ENCODE data around the gene CDH11. TPM values are rescaled to one million over a fixed set of nuclear protein-coding genes. Genes with fewer than 3 reads are reported as not detected.

Gene CDH11
- total RNA-seq, 1 experiment from 2014 or later = 0.64 TPM

DNA sequence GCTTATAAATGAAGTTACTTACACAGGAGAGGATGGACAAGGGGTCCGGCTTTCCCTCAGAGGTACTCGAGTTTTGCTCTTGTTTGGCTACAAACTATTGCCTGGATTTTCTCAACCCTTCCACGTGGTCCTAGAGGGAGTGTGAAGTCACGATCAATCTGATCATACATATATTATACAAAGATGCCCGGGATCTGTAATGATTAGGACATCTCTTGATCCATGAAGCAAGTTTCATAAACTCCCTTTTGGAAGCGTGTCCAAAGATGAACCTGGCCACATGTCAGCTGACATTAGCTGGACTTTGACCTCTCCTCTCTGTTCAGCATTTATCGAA, 2.3 kb upstream of the CDH11 start:
- POLR2A ChIA-PET = no interaction called here
- DNase-seq (ENCODE audit: low read depth, low spot score) = no peak
- ATAC-seq = no peak
- H3K27ac ChIP-seq (ENCODE audit: low read length) = no peak overlapping the region
- in situ Hi-C loops (cut with HindIII; ENCODE audit: low pct_unique_long_range_greater_than_20kb, low sequenced_read_pairs) (no loop called here), intact Hi-C loops (cut with micrococcal nuclease; ENCODE audit: unreplicated experiment) (no loop called here)
- H3K4me1 ChIP-seq (ENCODE audit: control insufficient read depth, insufficient read depth, low read length) = 0 out of 2 replicates have a peak, but pooled peaks cover 3% of the 10 kb centered on the region
- H3K36me3 ChIP-seq (ENCODE audit: control insufficient read depth, insufficient read depth, low read length) = no peaks in the 10 kb centered on the region
- TF ChIP-seq TCF7L2 (IDR thresholded peaks at IDR 0.05; ENCODE audit: low read depth, low read length) (no peak), REST (IDR thresholded peaks at IDR 0.05; ENCODE audit: insufficient read depth in 1 of 2, low read depth in 2 of 2, low read length in 1 of 2) (no peak), POLR2AphosphoS5 (IDR thresholded peaks at IDR 0.05; ENCODE audit: low read depth, low read length) (no peak)
- TF ChIP-seq, protein P1, sequence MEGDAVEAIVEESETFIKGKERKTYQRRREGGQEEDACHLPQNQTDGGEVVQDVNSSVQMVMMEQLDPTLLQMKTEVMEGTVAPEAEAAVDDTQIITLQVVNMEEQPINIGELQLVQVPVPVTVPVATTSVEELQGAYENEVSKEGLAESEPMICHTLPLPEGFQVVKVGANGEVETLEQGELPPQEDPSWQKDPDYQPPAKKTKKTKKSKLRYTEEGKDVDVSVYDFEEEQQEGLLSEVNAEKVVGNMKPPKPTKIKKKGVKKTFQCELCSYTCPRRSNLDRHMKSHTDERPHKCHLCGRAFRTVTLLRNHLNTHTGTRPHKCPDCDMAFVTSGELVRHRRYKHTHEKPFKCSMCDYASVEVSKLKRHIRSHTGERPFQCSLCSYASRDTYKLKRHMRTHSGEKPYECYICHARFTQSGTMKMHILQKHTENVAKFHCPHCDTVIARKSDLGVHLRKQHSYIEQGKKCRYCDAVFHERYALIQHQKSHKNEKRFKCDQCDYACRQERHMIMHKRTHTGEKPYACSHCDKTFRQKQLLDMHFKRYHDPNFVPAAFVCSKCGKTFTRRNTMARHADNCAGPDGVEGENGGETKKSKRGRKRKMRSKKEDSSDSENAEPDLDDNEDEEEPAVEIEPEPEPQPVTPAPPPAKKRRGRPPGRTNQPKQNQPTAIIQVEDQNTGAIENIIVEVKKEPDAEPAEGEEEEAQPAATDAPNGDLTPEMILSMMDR (IDR thresholded peaks at IDR 0.05) = no peak
- CTCF ChIA-PET = no interaction called here
- H3K9me3 ChIP-seq (ENCODE audit: control insufficient read depth, insufficient read depth, low read depth, low read length) = no peaks in the 10 kb centered on the region
- no peak overlapping the region; a peak in 1 of 4 replicates for H3K4me3 ChIP-seq (ENCODE audit: low read depth in 2 of 2, low read length in 2 of 2)
- BruUV-seq (replicated peaks) = no TSS peak
- H3K27me3 ChIP-seq (ENCODE audit: control insufficient read depth, insufficient read depth, low read length) = peaks cover 7% of the 10 kb centered on the region

DNA sequence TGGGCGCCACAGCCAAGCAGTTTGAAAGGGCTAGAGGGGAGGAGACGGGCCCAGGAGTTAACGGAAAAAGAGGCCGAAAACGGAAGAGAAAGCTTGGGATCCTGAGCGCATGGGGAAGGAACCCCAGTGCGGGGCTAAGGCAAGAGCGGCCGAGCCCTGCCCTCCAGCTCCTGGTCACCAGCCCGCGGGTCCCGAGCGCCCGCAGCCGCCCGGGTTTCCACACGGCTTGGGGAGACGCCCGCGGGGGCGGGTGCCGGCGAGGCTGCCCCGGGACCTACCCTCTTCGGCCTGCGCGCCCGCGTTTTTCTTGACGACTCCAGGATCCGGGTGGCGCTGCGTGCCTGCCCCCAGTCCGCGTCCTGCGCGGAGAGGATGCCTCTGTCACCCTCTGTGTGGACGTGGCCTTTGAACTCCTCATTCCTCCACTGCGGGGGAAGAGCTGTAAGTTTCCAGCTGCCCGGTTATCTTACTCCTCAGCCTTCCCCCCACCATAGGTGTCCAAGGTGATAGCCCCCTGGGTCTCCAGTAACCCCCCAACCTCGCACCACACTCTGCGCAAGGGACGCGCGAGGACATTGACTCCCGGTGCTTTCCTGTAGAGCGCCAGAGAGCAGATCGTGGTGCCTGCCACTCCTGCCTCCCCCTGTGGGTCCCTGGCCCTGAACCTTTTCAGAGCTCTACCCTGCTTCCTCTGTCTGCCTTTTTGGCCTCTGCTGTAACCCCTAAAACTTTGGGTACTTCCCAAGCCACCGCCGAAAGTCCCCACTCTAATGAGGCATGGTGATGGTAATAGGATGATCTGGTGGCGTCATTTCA, 1.7 kb upstream of the CDH11 start:
- intact Hi-C loops (cut with micrococcal nuclease; ENCODE audit: unreplicated experiment) (no loop called here), in situ Hi-C loops (cut with HindIII; ENCODE audit: low pct_unique_long_range_greater_than_20kb, low sequenced_read_pairs) (no loop called here)
- Histone ChIP-seq H3K36me3 (ENCODE audit: control insufficient read depth, insufficient read depth, low read length) (no peaks in the 10 kb centered on the region), H3K27me3 (ENCODE audit: control insufficient read depth, insufficient read depth, low read length) (peaks cover 7% of the 10 kb centered on the region), H3K4me3 (ENCODE audit: low read depth in 2 of 2, low read length in 2 of 2) (peak overlapping the region; percentile 35 to 53), H3K27ac (ENCODE audit: low read length) (no peak overlapping the region), H3K9me3 (ENCODE audit: control insufficient read depth, insufficient read depth, low read depth, low read length) (no peaks in the 10 kb centered on the region), H3K4me1 (ENCODE audit: control insufficient read depth, insufficient read depth, low read length) (0 out of 2 replicates have a peak, but pooled peaks cover 3% of the 10 kb centered on the region)
- BruUV-seq (replicated peaks) = no TSS peak
- ChIA-PET POLR2A (no interaction called here), CTCF (no interaction called here)
- no peak for DNase-seq (ENCODE audit: low read depth, low spot score)
- no peak for ATAC-seq
- TF ChIP-seq REST (IDR thresholded peaks at IDR 0.05; ENCODE audit: insufficient read depth in 1 of 2, low read depth in 2 of 2, low read length in 1 of 2) (no peak), SIN3A (IDR thresholded peaks at IDR 0.05; ENCODE audit: borderline replicate concordance, insufficient read depth, low read depth, low read length) (no peak)
- TF ChIP-seq, protein P1 (IDR thresholded peaks at IDR 0.05) = no peak
